OCI-LY7 (cell line): ENCODE results near the gene LIN28A. TPM values are rescaled to one million over a fixed set of nuclear protein-coding genes. Genes with fewer than 3 reads are reported as not detected.

ENCODE experiments used
- BruUV-seq: library from RNA; stranded (reverse); fragments of 400-500 nt; replicated peaks from 2 replicates; lab custom pipeline; 2021; lab: Mats Ljungman, UMichigan
- CTCF ChIA-PET: fragments of 300-600 bp; sonication (Branson Sonifier 250); formaldehyde crosslinking; loops from one replicate; lab custom pipeline; 2022; ENCODE audit warnings: antibody characterized with exemption; ENCODE audit not compliant: unreplicated experiment; lab: Charles Lee
- POLR2A ChIA-PET: fragments of 300-600 bp; sonication (Branson Sonifier 250); formaldehyde crosslinking; loops from one replicate; lab custom pipeline; 2022; ENCODE audit warnings: antibody characterized with exemption; lab: Charles Lee
- DNase-seq: peaks from one replicate; pipeline ENCODE4 v3.0.0-alpha.2; 2015; ENCODE audit warnings: low spot score
- H2AFZ ChIP-seq: fragments of 200-600 bp; sonication (generic), shearing (Covaris generic); 2 replicates; pipeline ENCODE4 v1.6.1; 2014; ENCODE audit warnings: mild to moderate bottlenecking, antibody characterized with exemption, low read length, moderate library complexity
- H3K27ac ChIP-seq: fragments of 200-600 bp; sonication (generic); 2 replicates; pipeline ENCODE4 v1.5.1; 2014; ENCODE audit warnings: mixed run types, low read depth, mild to moderate bottlenecking, moderate library complexity, low read length, inconsistent platforms; ENCODE audit not compliant: poor library complexity, severe bottlenecking
- H3K36me3 ChIP-seq: fragments of 200-600 bp; sonication (generic); 2 replicates; pipeline ENCODE4 v1.6.1; 2014; ENCODE audit warnings: mild to moderate bottlenecking, antibody characterized with exemption, low read length, moderate library complexity, mixed read lengths; ENCODE audit not compliant: insufficient read depth
- H3K4me1 ChIP-seq: fragments of 200-600 bp; sonication (generic); 2 replicates; pipeline ENCODE4 v1.5.1; 2014; ENCODE audit warnings: mild to moderate bottlenecking, low read length; ENCODE audit not compliant: insufficient read depth, poor library complexity, severe bottlenecking
- H3K4me2 ChIP-seq: fragments of 200-600 bp; sonication (generic); 2 replicates; pipeline ENCODE4 v1.6.1; 2014; ENCODE audit warnings: mild to moderate bottlenecking, low read length
- H3K4me3 ChIP-seq: fragments of 200-600 bp; sonication (generic); 2 replicates; pipeline ENCODE4 v1.5.1; 2014; ENCODE audit warnings: mild to moderate bottlenecking, low read depth, low read length; ENCODE audit not compliant: poor library complexity, severe bottlenecking
- H3K79me2 ChIP-seq: fragments of 200-600 bp; sonication (generic); 2 replicates; pipeline ENCODE4 v1.6.1; 2016; ENCODE audit warnings: low read depth, mild to moderate bottlenecking, low read length, moderate library complexity, mixed read lengths; ENCODE audit not compliant: insufficient read depth
- H3K9me2 ChIP-seq: fragments of 200-600 bp; sonication (generic); 2 replicates; pipeline ENCODE4 v1.6.1; 2016; ENCODE audit warnings: mild to moderate bottlenecking, low read length, mixed read lengths; ENCODE audit not compliant: insufficient read depth
- H3K9me3 ChIP-seq: fragments of 200-600 bp; sonication (generic); 2 replicates; pipeline ENCODE4 v1.6.1; 2014; ENCODE audit warnings: mild to moderate bottlenecking, mixed run types, low read length, mixed read lengths
- H4K20me1 ChIP-seq: fragments of 200-600 bp; sonication (generic); 2 replicates; pipeline ENCODE4 v1.6.1; 2014; ENCODE audit warnings: mild to moderate bottlenecking, antibody characterized with exemption, low read length, moderate library complexity, mixed read lengths; ENCODE audit not compliant: insufficient read depth
- EZH2phosphoT487 ChIP-seq: fragments of 200-600 bp; sonication (generic); IDR thresholded peaks from 2 replicates; pipeline ENCODE4 v1.6.1; 2018; ENCODE audit warnings: low read depth, borderline replicate concordance, mild to moderate bottlenecking, mixed run types, antibody characterized with exemption, low read length, moderate library complexity, mixed read lengths
- intact Hi-C: fragments of 100-400 bp; cut with micrococcal nuclease; formaldehyde crosslinking; loops from one replicate; pipeline ENCODE4 v1.10.0; 2022; ENCODE audit not compliant: unreplicated experiment
- total RNA-seq, 2 experiments: library from RNA; depleted of rRNA in 1 of 2; stranded (reverse); fragments of >200 nt in 1 of 2; shearing (Covaris generic) in 1 of 2; gene quantifications; 2 replicates each; pipeline ENCODE4 v1.2.3, GENCODE V29; 2014 to 2022
- TF ChIP-seq, protein P1 (sequence below): fragments of 200-600 bp; sonication (generic); conservative IDR thresholded peaks from 2 replicates; pipeline ENCODE4 v1.5.1; 2014; ENCODE audit warnings: mild to moderate bottlenecking, antibody characterized with exemption, low read length, moderate library complexity, mixed read lengths

LIN28A gene
- total RNA-seq, 2 experiments from 2014 or later: not detected

DNA sequence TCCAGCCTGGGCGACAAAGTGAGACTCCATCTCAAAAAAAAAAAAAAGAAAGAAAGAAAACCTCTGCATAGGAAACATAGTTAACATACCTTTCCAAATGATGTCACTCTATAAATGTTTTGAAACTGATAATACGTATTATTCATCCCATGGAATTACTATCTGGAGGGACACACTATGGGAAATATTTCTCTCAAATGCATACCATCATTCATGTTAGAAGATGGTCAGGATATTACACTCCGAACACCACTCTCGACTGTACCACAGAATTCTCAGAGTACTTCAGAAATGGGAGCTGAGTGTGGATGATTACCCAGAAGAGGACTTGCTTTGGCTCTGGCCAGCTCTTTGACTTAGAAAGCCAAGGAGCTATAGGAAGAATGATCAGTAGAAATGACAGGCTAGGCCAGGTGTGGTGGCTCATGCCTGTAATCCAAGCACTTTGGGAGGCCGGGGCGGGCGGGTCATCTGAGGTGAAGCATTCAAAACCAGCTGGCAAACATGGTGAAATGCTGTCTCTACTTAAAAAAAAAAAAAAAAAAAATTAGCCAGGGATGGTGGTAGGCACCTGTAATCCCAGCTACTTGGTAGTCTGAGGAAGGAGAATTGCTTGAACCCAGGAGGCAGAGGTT lies 5.2 kb upstream of the LIN28A start:
- no peaks in the 10 kb centered on the region for H3K36me3 ChIP-seq
- H2AFZ ChIP-seq: no peak overlapping the region
- BruUV-seq: no TSS peak
- H3K9me3 ChIP-seq: no peaks in the 10 kb centered on the region
- POLR2A ChIA-PET: no interaction called here
- H4K20me1 ChIP-seq: no peaks in the 10 kb centered on the region
- intact Hi-C loops: no loop called here
- H3K27ac ChIP-seq: no peak overlapping the region
- CTCF ChIA-PET: interaction anchor here (0.6 kb wide), 1 partner anchor 14 kb away, joined by 5 read pairs; no protein-coding TSS in a partner anchor
- DNase-seq: no peak
- no peak overlapping the region for H3K4me3 ChIP-seq
- peaks cover 15% of the 10 kb centered on the region for H3K4me1 ChIP-seq
- no peaks in the 10 kb centered on the region for H3K79me2 ChIP-seq
- H3K4me2 ChIP-seq: no peak overlapping the region
- TF ChIP-seq, protein P1, sequence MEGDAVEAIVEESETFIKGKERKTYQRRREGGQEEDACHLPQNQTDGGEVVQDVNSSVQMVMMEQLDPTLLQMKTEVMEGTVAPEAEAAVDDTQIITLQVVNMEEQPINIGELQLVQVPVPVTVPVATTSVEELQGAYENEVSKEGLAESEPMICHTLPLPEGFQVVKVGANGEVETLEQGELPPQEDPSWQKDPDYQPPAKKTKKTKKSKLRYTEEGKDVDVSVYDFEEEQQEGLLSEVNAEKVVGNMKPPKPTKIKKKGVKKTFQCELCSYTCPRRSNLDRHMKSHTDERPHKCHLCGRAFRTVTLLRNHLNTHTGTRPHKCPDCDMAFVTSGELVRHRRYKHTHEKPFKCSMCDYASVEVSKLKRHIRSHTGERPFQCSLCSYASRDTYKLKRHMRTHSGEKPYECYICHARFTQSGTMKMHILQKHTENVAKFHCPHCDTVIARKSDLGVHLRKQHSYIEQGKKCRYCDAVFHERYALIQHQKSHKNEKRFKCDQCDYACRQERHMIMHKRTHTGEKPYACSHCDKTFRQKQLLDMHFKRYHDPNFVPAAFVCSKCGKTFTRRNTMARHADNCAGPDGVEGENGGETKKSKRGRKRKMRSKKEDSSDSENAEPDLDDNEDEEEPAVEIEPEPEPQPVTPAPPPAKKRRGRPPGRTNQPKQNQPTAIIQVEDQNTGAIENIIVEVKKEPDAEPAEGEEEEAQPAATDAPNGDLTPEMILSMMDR: no peak
- no peak for TF ChIP-seq EZH2phosphoT487
- no peaks in the 10 kb centered on the region for H3K9me2 ChIP-seq

DNA sequence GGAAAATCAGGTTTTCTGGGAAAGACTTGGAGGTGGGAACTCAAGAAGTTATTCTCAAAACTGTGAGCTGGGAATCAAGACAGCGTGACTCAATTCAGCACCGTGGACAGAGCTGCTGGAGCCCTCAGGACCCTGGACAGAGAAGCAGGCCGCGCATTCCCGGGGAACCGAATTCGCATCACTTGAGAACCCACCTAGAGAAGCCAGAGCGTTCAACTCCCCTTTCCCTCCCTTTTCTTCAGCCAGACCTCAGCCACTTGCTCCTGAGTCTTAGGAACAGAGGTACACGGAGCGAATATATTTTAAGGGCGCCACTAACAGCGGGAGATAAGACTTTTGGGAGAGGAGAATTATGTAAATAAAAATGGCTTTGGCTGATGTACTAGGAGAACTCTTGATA lies 2.0 kb upstream of the LIN28A start:
- Histone ChIP-seq H3K9me2 (no peaks in the 10 kb centered on the region), H2AFZ (no peak overlapping the region), H3K4me3 (no peak overlapping the region), H3K4me1 (peaks cover 15% of the 10 kb centered on the region), H3K36me3 (no peaks in the 10 kb centered on the region), H3K79me2 (no peaks in the 10 kb centered on the region), H3K4me2 (0 out of 2 replicates have a peak overlapping the region, but pooled peaks have one; percentile 26), H4K20me1 (no peaks in the 10 kb centered on the region), H3K27ac (no peak overlapping the region), H3K9me3 (no peaks in the 10 kb centered on the region)
- DNase-seq: peak; percentile 49
- intact Hi-C loops: no loop called here
- no TSS peak for BruUV-seq
- TF ChIP-seq EZH2phosphoT487: no peak
- TF ChIP-seq, protein P1: no peak
- POLR2A ChIA-PET: interaction anchor here (0.7 kb wide), 1 partner anchor 19 kb away, joined by 4 read pairs; no protein-coding TSS in a partner anchor
- CTCF ChIA-PET: no interaction called here

DNA sequence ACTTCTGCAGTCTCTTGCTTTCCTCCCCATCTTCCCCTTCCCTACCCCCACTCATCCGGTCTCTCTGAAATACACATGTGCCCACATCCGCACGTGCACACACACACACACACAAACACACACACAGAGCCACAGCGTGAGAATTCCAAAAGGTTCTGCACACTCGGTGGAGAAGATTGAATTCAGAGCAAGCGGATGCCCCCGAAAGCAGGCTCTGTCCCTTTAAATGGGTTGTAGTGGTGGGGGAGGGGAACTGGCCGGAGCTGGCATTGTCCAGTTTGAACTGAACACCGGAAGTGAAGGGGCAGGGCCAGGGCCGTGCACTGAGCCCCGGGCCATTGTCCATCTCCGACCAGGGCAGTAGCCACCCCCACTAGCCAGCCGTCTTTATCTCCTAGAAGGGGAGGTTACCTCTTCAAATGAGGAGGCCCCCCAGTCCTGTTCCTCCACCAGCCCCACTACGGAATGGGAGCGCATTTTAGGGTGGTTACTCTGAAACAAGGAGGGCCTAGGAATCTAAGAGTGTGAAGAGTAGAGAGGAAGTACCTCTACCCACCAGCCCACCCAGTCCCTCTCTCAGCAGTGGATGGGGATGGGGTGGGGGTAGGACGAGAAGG lies 1.3 kb upstream of the LIN28A start:
- Histone ChIP-seq H3K4me1 (peaks cover 15% of the 10 kb centered on the region), H3K79me2 (no peaks in the 10 kb centered on the region), H2AFZ (peak overlapping the region; percentile 29; the same call in 1 of the 2 replicates), H4K20me1 (no peaks in the 10 kb centered on the region), H3K9me2 (no peaks in the 10 kb centered on the region), H3K27ac (no peak overlapping the region), H3K4me2 (peak overlapping the region; percentile 26), H3K9me3 (no peaks in the 10 kb centered on the region), H3K4me3 (no peak overlapping the region), H3K36me3 (no peaks in the 10 kb centered on the region)
- peak; percentile 29 for DNase-seq
- TF ChIP-seq, protein P1: no peak
- intact Hi-C loops: no loop called here
- POLR2A ChIA-PET: no interaction called here
- no TSS peak for BruUV-seq
- CTCF ChIA-PET: no interaction called here
